ENCODE results near the gene BUD13.
A peak's percentile ranks its signal among the peaks of the same experiment; 100 is the strongest.

Gene BUD13

DNA sequence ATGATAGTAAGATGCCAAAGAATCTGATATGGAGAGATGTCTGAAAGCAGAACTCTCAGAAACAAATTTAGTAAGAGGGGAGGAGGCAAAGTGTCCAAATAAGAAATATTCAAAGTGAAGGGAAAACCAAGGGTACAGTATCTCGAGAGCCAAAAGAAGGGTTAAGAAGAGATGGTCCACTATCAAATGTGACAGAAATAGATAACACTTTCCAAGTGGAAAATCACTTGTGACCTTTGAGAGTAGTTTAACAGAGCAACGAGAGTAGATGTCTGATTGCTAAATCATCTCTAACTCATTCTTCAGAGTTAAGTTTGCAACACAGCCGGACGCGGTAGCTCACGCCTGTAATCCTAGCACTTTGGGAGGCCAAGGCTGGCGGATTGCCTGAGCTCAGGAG lies 4.3 kb upstream of the BUD13 start:
- DNase-seq (ENCODE audit: low read depth), result no peak
- no peak overlapping the region for H3K4me3 ChIP-seq (ENCODE audit: low read depth, low read length)
- TF ChIP-seq, protein P1, sequence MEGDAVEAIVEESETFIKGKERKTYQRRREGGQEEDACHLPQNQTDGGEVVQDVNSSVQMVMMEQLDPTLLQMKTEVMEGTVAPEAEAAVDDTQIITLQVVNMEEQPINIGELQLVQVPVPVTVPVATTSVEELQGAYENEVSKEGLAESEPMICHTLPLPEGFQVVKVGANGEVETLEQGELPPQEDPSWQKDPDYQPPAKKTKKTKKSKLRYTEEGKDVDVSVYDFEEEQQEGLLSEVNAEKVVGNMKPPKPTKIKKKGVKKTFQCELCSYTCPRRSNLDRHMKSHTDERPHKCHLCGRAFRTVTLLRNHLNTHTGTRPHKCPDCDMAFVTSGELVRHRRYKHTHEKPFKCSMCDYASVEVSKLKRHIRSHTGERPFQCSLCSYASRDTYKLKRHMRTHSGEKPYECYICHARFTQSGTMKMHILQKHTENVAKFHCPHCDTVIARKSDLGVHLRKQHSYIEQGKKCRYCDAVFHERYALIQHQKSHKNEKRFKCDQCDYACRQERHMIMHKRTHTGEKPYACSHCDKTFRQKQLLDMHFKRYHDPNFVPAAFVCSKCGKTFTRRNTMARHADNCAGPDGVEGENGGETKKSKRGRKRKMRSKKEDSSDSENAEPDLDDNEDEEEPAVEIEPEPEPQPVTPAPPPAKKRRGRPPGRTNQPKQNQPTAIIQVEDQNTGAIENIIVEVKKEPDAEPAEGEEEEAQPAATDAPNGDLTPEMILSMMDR (IDR thresholded peaks at IDR 0.05; ENCODE audit: control insufficient read depth, extremely low read depth, insufficient read depth), result no peak

DNA sequence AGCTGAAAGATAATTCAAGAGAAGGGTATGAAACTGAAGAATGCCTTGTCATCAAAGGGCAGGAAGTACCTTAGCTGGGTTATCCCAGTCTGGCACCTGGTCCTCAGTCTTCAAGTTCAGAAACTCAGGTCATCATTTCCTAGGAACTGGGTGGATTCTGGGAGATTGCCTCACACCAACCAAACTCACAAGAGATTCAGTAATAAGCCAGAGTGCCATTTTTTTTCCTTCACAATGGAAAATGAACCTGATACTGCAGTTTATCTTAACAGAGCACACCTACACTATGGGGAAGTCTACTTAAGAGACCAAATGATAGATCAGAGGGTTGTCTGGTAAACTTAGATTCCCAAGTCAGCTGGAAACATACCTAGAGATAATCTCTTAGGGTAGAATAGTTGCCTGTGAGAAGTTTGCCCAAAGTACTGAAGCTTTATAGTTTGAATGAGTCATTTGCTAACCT lies 3.8 kb upstream of the BUD13 start:
- DNase-seq (ENCODE audit: low read depth), result no peak
- TF ChIP-seq, protein P1 (IDR thresholded peaks at IDR 0.05; ENCODE audit: control insufficient read depth, extremely low read depth, insufficient read depth), result no peak
- H3K4me3 ChIP-seq (ENCODE audit: low read depth, low read length), result no peak overlapping the region

DNA sequence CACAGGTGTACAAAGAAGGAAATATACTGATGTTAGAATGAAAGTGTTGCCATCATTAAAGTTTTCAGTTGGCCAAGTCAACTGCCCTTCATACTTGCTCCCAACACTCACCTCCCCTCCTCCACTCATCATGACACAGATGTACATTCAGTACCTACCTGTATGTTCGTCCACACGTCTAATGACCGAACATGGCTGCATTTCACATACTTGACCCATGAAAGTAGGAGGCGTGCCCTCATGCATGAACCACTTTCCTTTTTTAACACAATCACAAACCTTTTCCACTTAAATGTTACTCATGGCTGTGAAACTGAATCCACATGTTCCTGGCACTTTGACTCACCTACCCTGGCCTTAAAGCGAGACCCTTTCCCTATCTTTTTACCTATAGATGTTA lies 3.2 kb upstream of the BUD13 start:
- no peak for DNase-seq (ENCODE audit: low read depth)
- H3K4me3 ChIP-seq (ENCODE audit: low read depth, low read length), result no peak overlapping the region
- TF ChIP-seq, protein P1 (IDR thresholded peaks at IDR 0.05; ENCODE audit: control insufficient read depth, extremely low read depth, insufficient read depth), result no peak

DNA sequence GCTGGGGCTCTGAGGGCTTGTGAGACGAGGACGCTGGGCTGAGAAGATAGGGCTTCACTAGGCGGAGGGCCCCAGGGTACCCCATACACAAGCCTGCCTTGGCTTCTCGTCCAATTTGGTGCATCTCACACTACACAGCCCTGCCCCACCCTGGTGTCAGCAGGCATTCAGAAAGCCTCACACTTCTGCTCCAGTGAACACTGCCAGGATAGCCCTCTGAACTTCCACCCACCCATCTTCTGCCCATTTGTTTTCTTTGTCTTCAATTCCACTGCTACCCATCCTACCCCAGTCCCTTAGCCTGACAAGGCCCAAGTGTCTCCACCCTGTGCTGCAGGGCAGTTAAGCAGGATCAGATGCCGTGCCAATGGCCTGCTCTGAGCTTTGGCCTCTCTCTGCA lies 1.9 kb upstream of the BUD13 start:
- DNase-seq (ENCODE audit: low read depth), result no peak
- TF ChIP-seq, protein P1 (IDR thresholded peaks at IDR 0.05; ENCODE audit: control insufficient read depth, extremely low read depth, insufficient read depth), result no peak
- H3K4me3 ChIP-seq (ENCODE audit: low read depth, low read length), result no peak overlapping the region

DNA sequence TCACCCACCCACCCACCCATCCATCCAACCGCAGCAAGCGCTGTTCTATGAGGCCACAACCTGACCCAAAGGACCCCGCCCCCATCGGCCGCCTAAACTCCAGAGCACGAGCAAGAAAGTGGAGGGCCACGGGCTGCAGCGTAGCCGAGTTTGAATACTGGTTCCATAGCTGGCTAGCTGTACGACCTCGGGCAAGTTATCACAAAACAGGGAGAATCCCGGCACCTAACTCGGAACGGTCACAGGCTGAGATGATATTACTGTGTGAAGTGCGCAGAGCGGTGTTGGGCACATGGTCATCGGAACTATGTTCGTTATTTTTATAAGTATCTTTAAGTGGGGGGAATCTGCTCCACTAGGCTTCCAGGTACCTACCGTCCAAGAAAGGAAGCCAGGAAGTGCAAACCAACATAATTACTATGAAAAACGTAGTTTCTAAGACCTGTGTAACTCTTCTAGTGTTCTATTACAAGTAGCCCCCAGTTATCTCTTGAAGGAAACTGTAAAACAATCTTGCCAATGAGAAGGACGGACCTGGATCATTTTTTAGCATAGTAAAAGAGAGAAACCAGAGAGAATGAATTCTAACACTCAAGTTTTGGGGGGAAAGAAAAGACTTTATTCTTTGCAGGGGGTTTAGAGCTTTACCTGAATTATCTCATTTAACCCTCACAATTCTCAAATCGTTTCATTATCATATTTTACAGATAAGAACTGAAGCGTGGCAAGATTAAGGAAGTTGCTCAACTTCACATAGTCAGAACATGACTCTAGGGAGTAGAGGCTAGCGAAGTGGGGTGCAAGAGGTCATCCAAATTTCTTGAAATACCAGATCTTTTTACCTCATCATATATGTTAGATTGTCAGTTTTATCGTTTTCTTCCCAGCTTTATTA lies 663 bp upstream of the BUD13 start:
- TF ChIP-seq, protein P1 (IDR thresholded peaks at IDR 0.05; ENCODE audit: control insufficient read depth, extremely low read depth, insufficient read depth), result no peak
- peak overlapping the region; percentile 98 for H3K4me3 ChIP-seq (ENCODE audit: low read depth, low read length)
- no peak for DNase-seq (ENCODE audit: low read depth)

DNA sequence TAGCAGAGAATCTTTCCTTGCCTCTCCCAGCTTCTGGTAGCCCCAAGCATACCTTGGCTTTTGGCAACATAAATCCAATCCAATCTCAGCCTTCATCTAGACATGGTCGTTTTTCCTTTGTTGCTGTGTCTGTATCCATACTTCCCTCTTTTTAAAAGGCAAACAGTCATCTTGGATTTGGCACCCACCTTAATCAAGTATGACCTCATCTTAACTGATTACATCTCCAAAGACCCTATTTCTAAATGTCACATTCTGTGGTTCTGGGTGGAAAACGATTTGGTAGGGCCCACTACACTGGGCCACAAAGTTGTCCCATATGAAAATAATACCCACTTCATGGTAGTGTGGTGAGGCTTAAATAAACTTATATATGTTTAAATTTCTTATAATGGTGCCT lies 852 bp downstream of the BUD13 start:
- H3K4me3 ChIP-seq (ENCODE audit: low read depth, low read length), result peak overlapping the region; percentile 98
- no peak for DNase-seq (ENCODE audit: low read depth)
- TF ChIP-seq, protein P1 (IDR thresholded peaks at IDR 0.05; ENCODE audit: control insufficient read depth, extremely low read depth, insufficient read depth), result no peak

Data from LNCaP clone FGC (cell line).